Lung microvascular endothelial cell (primary cell): ENCODE measurements around the gene DIS3L2. TPM values are rescaled to one million over a fixed set of nuclear protein-coding genes. Genes with fewer than 3 reads are reported as not detected.
"Not testable (repeated sequence)": the region's sequence is repeated elsewhere in the genome, so short reads cannot be mapped to it uniquely, and the experiment has no call there.

Experiments
- DNase-seq, 2 donors: peaks; one replicate each; pipeline versions ENCODE4 v3.0.0 to v3.0.0-alpha.2; 2010; ENCODE audit warnings: low read depth in 2 of 2
- total RNA-seq: library from RNA; depleted of rRNA; stranded (reverse); fragments of >200 nt; gene quantifications from 2 replicates; pipeline ENCODE4 v1.2.1, GENCODE V29; 2014

DIS3L2 gene
- total RNA-seq, 1 donor from 2014 or later = 14.1 TPM

DNA sequence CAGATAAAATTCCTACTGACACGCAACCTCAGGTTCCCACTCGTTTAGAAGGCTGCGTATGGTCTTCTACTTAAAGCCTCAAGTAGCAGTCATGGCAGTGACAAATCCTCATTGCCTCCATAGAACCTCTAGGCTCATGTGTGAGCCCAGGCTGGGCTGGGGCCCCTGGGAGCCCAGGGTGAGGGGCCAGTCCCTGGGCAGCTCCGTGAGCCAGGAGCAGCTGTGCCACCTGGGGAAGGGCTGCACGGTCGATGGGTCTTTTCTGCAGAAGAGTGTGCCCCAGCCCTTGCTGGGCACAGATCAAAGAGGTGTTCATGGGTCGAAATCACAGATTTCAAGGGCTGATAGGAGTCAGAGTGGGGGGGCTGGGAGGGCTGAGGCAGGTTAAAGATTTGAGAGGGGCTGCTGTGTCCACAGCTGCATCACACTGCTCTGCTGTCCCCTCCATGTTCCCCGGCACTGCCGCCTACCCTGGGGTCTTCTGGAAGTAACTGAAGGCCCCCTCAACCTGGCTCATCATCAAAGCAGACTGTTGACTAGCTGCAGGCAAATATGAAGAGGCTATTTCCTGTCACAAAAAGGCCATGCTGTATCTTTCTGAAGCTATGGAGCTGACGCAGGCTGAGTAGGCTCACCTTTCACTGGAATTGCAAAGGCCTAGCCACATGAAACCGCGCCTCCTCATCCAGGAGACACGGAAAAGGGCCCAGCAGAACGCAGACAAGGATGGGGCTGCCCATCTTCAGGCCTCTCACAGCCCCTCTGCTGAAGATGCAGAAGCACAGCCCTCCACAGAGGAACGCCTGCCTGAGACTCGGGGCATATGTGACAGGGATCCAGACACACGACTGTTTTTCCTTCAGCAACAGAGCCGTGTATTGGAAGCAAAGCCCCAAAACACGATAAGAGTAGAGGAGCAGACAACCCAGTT is 381.4 kb downstream of the DIS3L2 start:
- no peak for DNase-seq

DNA sequence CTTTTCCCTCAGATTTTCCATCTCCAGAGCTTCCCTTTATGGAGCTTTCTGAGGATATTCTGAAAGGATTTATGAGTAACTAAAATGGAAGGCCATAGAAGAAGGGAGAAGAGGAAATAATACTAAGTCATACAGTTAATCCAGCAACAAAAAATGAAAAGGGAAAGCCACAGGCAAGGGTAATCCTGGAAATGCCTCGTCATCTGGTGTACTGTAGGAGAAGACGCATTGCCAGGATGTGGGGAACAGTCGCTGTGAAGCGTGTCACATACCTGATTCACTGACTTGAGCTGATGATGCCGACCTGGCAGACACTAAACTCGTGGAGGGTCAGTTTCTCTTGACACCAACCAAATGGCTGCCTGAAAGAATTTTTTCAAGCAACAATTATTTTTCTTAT is 382.3 kb downstream of the DIS3L2 start:
- DNase-seq = no peak

DNA sequence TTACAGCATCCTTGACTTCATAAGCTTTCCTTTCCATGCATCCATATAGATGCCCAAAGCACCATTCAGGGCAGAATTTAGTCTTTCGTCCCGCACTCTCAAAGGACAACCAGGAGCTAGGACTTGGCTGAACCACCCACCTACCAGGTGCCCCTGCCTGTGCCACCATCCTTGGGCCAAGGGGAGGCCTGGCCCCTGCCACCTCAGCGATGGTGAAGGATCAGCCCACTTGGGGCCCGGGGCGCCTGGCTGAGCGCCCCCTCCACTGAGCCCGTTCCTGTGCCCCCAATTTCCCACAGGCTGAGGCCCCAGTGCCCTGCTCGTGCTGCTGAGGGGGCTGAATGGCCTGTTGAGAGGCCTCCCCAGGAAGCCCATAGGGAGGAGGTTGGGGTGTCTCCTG is 383.7 kb downstream of the DIS3L2 start:
- DNase-seq = no peak

DNA sequence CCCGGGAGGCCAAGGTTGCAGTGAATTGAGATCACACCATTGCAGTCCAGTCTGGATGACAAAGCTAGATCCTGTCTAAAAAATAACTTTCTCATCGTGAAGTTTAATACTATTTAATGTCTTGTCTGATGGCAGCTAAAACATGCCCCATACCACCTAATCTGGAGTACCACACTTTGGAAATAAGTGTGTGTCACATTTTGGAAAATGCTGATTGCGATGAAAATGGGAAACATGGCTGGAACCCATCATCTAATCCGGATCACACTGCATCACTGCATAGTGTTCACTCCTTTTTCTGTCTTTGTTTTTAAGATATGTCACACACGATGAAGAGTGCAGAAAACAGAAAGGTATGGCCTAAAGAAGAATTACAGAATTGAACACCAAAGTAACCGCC is 385.9 kb downstream of the DIS3L2 start:
- no peak for DNase-seq

DNA sequence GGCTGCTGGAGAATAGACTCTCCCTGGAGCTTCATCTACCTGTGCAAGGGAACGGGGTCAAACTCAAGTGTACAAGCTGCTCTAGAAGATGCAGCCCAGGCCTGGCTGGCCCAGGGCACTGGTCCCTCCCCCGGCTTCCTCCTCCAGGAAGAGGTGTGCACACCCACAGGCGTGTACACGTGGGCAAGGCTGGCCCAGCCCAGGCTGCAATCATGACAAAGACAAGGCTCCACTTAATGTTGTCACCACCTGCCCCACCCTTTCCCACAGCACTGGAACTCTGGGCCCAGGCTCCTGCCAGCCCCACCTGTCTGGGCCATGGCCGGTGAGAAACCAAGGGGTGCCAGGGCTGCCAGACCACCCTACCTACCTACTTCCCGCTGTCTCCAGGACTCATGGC is 387.4 kb downstream of the DIS3L2 start:
- no peak for DNase-seq

DNA sequence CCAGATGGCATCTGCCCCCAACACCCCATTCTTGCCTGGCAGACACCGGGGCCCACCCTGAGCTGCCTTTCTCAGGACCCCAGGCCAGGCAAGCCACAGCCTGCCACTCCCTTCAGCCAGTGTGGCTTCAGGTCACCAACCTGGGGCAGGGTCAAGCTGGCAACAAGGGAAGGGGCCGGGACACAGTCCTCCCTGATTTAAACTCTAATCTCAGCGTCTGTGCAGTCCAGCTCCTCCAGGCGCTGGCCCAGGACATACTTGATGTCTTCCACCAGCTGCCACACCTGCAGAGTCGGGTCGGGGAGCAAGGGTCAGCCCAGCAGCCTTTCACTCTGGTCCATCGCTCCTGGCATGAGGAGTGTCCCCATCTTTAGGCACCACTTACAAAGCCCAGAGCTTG is 388.0 kb downstream of the DIS3L2 start:
- DNase-seq = no peak

DNA sequence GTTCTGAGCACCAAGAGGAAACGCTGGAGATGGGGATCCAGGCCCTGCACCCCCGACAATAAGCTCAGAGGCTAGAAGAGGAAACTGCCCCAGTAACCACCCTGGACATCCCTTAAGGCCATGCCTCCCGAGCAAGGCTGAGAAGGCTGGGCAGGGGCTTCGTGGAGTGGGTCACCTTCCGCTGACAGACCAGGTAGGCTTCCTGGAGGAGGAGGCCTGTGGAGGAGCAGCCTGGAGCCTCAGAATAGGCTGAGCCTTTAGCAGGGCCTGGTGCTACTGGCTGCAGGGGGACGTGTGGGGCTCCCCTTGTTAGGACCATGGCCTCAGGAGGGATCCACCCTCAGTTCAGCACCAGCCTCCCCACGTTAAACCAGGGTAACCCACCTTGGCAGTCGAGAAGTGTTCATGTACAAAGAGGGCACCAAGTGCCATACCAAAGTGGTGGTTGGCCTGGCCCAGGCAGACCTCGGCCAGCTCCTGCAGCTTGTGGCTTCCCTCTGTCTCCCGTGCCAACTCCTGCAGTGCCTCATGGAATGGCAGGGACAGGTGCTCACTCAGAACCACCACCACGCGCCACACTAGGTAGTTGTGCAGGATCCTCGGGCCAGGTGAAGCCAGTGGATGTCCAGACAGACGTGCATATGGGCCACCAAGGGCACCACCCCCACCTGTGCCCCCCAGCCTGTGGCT is 388.6 kb downstream of the DIS3L2 start:
- DNase-seq = no peak

DNA sequence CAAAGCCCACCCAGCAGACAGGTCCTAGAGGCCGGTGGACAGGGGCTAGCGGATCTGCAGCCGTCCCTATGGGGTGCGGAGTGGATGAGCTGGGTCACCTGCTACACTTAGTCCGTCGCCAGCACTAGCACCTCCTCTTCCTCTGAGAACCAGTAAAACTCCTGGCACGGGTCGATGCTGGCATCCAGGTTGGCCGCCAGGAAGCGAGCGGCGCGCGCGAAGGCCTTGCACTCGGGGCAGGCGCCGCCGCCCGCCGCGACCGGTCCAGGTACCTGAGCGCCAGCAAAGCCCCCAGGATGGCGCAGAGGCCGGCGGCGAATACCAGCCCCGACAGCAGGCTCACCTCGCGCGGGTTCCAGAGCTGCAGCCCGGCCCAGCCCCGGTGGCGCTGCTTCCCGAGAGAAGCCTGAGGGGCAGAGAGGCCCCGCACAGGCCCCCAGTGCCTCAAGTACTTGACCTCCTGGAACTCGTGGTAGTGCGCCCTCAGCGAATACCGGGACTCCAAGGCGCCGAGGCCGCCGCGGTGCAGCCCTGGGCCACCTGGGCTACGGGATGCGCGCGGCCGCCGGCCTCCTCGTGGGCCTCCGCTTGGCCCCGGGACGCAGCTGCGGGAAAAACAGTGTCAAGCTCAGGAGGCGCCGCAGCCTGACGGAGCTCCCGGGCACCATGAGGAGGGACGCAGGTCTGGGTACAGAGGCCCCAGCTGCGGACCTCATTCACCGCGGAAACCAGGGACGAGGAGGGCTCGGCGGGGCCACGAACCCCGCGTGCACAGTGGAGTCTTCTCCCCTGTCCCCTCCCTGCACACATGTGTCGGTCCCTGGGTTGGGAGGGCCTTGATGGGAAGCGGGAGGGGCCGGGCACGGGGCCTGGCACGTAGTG is 389.5 kb downstream of the DIS3L2 start:
- DNase-seq = no peak

DNA sequence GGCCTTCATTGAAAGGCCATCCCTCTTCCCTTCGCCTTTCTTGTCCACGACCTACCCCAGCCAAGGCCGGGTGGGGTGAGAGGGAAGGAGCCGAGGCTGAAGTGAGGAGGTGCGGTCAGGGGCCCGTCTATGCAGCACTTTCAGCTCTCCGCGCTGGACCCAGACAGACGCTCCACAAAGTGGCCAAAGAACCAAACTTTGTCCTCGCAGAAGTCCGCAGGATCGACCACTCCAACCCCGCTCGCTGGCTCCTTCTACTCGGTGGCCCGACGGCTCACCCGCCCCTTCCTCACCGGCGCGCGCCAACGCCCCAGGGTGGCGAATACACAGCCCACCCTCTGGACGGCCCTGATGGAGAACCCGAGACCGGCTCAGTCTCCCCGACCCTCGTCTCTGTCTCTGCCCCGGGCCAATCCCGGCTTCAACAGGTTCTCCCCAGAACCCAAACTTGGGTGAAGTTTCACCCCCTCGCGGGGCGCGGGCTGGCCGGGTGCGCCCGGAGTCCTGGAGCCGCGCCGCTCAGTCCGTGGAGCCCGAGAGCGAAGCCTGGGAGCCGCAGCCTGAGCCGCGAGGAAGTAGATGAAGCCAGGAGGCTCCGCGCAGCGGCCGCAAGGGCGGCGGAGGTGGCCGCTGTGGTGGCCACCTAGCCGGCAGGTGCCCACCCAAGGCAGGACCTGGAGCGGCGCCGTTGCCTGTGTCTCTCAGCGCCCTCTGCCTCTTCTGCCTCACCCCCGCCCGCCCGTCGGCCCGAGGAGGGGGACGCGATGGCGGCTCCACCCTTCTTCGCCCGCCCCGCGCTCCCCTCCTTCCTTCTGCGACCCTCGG is 390.4 kb downstream of the DIS3L2 start:
- no peak for DNase-seq

DNA sequence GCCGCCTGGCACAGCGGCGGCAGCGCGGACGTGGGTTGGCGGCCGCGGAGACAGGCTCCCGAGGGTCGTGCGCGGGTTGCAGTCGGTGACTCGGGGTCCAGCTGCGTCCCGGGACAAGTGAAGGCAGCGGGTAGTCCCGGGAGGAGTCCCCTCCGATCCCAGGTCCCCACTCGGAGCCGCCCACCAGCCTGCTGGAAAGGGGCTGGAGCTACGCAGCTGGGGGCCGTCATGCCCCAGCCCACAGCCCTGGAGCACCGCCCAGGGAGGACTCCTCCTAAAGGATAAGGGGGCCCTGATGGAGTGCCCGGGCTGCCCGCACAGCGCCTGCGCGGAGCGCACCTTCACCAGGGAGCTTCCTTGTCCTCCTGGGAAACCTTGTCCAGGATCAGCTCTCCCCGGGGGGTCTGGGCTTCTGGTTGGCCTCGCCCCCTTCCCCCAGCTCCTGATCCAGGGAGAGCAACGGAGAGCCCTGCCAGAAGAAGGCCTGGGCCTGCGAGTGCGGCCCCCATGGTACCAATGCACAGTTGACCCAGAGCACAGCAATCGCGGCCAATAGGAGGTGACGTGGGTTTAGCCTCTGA is 391.1 kb downstream of the DIS3L2 start:
- DNase-seq = no peak

DNA sequence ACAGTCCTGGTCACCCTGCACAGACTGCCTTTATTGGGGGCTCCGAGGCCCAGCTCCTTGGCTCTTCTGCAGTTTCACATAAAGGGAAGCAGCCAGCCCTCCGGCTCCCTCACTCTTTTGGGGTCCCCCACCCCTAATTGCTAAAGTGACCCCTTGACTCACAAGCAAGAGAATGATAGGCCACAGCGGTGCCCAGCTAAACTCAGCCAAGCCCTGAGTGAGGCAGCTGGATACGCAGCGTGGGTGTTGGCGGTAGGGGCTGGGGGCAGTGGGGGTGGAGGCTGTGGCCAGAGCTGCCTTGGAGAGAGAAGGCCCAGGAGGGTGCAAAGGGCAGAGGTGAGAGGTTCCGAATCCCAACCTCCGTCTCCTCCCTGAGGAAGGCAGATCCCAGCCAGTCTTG is 391.6 kb downstream of the DIS3L2 start:
- DNase-seq = no peak

DNA sequence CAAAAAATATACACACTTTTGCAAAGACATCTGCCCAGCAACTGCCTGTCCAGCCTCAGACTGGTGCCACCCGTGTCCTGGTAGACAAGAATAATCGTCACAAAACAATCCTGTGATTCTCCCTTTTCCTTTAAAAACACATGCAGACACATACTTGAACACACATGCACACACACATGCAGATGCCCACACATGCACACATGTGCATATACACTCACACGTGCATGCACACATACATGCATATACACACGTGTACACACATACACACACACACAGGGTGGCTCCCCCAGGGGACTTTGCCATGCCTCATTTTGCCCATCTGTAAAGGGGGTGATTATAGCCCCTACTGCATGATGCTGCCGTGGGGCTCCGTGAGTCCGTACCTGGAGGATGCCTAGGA is 392.1 kb downstream of the DIS3L2 start:
- no peak for DNase-seq

DNA sequence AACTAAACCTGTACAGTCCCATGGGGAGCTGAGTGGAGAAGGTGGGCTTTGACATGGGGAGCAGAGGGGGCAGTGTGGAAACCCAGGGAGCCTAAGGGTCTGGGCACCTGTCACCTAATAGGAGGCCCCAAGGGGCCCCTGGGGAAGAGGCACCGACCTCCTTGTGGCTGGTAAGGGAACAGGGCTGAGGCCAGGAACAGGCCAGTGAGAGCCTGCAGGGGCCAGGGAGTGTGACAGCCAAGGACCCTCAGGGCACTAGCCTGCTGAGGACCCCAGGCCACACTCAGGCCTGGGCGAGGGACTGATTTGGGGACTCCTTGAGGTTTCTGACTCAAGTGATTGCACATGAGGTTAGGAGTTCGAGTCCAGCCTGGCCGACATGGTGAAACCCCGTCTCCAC is 392.6 kb downstream of the DIS3L2 start:
- DNase-seq = no peak

DNA sequence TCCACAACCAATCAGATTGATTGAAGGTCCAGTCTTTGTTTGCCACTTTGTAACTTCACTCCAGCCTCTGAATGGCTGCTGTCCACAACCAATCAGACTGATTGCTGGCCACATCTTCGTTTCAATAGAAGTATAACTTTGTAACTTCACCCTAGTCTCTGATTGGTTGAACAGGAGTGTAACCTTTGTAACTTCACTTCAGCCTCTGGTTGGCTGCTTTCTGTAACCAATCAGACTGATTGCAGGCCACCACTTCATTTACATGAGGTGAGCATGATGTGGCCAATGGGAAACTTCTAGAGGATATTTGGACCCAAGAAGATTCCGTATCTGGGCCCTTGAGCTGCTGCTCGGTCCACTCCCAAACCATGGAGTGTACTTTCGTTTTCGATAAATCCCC is 400.1 kb downstream of the DIS3L2 start:
- no peak for DNase-seq

DNA sequence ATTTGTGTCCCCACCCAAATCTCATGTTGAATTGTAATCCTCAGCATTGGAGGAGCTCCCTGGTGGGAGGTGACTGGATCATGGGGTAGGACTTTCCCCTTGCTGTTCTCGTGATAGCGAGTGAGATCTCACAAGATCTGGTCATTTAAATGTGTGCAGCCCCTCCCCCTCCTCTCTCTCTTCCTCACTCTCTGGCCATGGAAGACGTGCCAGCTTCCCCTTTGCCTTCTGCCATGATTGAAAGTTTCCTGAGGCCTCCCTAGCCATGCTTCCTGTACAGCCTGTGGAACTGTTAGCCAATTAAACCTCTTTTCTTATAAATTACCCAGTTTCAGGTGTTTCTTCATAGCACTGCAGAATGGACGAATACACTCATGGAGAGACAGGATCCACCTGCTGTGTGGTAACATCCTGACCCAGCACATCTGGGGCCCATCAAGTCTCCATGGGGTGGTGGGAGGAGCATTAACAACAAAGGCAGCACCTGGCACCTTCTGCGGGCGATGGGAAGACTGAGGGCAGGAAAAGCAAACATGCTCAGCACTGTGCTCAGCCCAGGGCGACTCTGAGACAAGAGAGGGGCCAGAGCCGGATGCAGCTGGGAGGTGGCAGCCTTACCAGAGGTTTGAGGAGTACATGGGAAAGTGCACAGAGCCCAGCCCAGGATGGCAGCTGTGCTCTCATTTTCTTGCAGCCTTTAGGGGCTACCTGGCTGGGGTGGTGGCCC is 400.8 kb downstream of the DIS3L2 start:
- no peak for DNase-seq

DNA sequence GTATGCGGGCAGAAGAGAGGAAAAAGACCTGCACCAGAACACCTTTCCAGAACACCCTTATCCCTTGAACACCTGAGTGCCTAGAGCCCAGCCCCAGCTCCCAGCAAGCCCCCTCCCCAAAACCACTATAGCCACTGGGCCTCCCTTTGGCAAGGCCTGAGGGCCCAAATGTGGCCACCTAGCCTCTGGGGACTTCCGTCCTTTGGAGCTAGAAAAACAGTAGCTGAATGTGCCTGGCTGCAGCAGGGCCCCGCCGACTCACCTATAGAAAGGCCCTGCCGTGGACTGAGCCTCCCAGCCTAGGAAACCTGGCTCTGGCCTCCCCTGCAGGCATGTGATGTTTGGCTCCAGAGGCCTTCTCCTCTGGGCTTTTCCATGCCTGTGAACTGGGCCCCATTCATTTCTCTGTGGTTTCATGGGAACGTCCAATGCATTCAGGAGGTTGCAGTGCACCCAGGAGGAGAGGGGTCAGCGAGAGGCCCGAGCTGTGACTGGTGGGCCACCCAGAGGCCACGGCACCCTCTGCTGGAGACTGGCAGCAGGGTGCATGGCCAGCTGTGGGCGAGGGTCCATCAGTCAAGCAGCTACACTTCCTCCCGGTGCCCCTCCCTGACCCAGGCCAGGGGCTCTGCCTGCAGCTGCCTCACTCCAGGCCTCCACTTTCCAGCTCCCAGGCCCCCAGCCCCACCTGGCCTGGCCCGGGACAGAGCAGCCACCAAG is 401.7 kb downstream of the DIS3L2 start:
- DNase-seq = not testable (repeated sequence)

DNA sequence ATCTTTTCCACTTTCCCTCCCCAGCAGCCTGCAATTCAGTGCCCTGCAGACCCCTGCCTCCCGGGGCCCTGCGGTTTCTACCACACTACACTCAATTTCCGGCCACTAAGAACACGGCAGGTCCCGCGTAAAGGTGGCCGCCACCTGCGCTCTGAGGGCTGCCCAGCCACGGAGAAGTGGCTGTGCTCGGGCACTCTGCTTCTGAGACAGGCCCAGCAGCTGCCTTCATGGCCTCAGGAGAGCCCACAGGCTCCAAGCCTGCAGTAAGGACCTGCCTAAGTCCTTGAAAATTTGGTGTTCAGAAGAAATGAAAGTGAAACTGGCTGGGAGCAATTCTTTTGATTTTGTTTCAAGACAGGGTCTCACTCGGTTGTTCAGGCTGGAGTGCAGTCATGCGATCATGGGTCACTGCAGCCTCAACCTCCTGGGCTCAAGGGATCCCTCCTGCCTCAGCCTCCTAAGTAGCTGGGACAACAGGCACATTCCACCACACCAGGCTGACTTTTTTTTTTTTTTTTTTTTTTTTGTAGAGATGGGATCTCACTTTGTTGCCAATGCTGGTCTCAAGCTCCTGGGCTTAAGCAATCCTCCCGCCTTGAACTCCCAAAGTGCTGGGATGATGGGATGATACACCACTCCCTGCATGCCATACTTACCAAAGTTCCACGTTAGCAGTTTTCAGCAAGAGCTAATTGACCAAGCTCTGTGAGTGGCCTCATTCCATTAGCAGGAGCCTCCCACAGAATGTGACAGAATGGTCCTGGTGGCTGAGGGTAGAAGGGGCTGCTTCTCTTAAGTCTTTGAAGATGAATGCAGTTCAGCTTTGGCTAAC is 402.5 kb downstream of the DIS3L2 start:
- DNase-seq = peak in 1 of 2 donors; percentile 16

DNA sequence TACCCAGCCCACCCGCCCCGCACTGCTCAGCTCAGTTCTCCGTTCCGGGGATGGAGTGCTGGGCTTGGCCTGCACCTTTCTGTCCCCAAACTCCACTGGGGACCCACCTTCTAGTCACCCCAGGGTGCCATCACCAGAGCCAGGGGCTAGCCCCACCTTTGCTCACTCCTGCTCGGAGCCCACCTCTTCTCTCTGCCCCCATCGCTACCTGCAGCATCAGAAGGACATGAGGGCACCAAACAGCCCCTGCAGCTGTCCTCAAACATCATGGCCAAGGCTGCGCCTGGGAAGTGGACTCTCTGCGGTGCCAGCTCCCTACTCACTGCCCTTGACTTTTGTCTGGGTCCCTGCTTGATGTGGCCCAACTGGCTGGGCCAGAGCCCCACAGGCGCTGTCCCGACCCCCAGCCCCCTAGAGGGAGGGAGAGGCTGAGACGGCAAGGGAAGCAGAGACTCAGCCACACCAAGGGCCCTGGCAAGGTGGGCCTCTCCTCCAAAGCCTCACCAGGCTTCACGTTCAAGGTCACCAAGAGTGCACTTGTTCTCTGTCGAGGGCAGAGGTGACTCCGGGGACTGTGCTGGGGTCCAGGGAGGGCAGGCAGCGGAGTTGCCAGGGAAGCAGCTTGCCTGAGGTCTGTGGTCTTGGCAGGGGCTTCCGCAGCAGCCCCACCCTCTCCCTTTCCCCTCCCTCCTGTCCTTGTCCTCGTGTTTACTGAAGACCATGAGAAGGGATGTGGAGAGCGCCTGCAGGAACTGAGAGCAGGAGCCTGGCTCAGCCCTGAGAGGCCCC is 403.5 kb downstream of the DIS3L2 start:
- not testable (repeated sequence) for DNase-seq
